ENCODE measurements around the gene COL4A1.

The COL4A1 gene

GRCh38 chr13:110261166-110262081 is 45.5 kb downstream of the COL4A1 start:
- no peak for TF ChIP-seq POLR2AphosphoS5 (IDR thresholded peaks at IDR 0.05; ENCODE audit: low read depth, low read length)

- TF ChIP-seq FOXP2 (optimal IDR thresholded peaks at IDR 0.05; ENCODE audit: borderline replicate concordance, extremely low read depth, extremely low read length, insufficient read depth) = no peak
- no peak for TF ChIP-seq TAF1 (IDR thresholded peaks at IDR 0.05; ENCODE audit: borderline replicate concordance, insufficient read depth, low read length)
- TF ChIP-seq, protein P1, sequence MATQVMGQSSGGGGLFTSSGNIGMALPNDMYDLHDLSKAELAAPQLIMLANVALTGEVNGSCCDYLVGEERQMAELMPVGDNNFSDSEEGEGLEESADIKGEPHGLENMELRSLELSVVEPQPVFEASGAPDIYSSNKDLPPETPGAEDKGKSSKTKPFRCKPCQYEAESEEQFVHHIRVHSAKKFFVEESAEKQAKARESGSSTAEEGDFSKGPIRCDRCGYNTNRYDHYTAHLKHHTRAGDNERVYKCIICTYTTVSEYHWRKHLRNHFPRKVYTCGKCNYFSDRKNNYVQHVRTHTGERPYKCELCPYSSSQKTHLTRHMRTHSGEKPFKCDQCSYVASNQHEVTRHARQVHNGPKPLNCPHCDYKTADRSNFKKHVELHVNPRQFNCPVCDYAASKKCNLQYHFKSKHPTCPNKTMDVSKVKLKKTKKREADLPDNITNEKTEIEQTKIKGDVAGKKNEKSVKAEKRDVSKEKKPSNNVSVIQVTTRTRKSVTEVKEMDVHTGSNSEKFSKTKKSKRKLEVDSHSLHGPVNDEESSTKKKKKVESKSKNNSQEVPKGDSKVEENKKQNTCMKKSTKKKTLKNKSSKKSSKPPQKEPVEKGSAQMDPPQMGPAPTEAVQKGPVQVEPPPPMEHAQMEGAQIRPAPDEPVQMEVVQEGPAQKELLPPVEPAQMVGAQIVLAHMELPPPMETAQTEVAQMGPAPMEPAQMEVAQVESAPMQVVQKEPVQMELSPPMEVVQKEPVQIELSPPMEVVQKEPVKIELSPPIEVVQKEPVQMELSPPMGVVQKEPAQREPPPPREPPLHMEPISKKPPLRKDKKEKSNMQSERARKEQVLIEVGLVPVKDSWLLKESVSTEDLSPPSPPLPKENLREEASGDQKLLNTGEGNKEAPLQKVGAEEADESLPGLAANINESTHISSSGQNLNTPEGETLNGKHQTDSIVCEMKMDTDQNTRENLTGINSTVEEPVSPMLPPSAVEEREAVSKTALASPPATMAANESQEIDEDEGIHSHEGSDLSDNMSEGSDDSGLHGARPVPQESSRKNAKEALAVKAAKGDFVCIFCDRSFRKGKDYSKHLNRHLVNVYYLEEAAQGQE (IDR thresholded peaks at IDR 0.05; ENCODE audit: insufficient read depth in 1 of 2, low read depth in 2 of 2, low read length in 2 of 2) = no peak
- TF ChIP-seq SIN3A (IDR thresholded peaks at IDR 0.05; ENCODE audit: borderline replicate concordance, insufficient read depth, low read length) = no peak
- no peak for TF ChIP-seq POLR2AphosphoS5 (IDR thresholded peaks at IDR 0.05; ENCODE audit: low read depth, low read length)
Measured at GRCh38 chr13:110259651-110260050, 47.3 kb downstream of the COL4A1 start.

DNA sequence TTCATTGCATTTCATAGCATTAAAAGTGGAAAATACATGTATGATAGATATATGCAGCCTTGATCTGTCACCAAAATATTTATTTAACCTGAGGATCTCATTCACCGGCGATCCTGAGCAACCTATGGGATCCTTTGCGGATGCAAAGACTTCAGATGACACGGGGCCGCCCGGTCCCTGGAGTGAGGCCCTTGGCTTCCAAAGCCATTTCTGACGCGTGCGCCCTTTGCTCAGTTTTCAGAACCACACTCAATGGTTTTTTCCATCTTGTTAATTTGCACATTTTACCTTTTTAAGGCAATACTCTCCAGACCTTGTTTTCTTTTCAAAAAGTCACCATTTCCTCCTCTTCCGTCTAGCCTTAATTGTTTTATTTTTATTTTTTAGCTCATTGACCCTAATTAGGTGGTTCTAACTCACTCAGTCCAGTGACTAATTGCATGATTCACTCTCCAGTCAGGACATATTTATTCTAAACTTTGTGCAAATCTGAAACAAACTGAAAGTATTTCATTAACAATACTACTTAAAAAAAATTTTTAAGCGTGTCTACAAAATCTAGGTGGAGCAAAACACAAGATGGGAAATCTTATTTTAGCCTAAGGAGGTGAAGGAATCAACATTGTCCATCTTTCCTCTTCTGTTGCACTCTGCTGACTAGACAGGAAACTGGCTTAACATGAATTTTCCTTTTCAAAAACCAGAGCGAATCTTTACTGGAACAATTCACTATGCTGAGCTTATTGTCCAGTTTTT is 47.9 kb downstream of the COL4A1 start:
- TF ChIP-seq SIN3A (IDR thresholded peaks at IDR 0.05; ENCODE audit: borderline replicate concordance, insufficient read depth, low read length) (no peak), POLR2AphosphoS5 (IDR thresholded peaks at IDR 0.05; ENCODE audit: low read depth, low read length) (no peak), TAF1 (IDR thresholded peaks at IDR 0.05; ENCODE audit: borderline replicate concordance, insufficient read depth, low read length) (no peak)
- TF ChIP-seq, protein P1 (IDR thresholded peaks at IDR 0.05; ENCODE audit: insufficient read depth in 1 of 2, low read depth in 2 of 2, low read length in 2 of 2) = no peak

DNA sequence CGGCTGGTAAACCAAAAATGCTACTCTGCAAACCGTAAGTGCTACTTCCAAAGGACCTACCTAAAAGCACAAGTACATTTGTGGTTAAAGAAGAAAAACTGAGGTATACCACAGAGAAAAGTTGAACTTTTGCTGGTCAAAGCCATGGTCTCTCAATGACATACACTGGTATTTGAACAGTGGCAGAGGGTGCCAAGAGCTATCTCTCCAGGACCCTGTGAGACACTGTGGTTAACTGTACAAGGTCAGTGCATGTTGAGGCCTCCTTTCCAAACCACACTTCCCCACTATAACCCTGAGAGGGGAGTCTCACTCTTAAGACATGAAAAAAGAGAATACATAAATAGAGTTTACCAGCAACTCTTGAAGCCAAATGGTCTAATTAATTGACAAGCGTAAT is 49.5 kb downstream of the COL4A1 start:
- no peak for TF ChIP-seq POLR2AphosphoS5 (IDR thresholded peaks at IDR 0.05; ENCODE audit: low read depth, low read length)
- TF ChIP-seq, protein P1 (IDR thresholded peaks at IDR 0.05; ENCODE audit: insufficient read depth in 1 of 2, low read depth in 2 of 2, low read length in 2 of 2) = no peak

DNA sequence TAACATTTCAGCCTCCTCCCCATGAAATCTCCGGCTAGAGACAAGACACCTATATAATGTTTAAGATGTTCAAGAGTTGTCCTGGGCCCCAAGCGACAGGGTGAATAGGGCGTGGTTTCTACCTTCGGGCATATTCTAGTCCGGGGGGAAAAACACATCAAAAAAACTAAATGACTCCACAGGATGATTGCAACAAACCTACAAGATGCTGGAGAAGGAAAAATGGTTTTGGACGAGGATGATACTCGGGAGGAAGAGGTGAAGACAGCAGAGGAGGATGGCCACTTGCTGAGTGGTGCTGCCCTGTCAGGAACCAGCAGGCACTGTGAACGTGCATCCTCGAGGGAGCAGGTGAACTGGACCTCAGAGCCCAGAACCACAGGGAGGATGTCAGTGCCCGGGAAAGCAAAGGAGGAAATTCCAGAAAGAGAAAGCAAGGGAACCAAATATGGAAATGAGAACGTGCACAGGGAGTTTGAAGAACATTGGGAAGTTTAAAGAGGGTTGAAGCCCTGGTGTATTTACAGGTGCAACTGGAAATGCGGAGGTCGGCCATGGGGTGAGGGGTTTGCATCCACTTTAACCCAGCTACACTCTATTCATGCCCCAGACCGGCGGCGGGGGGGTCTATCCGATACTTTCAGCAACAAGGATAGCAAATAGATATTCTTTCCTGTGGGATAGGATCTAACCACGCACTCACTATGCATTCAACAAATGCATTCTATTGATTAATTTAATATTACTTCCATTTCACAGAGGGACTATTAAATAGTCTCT is 50.6 kb downstream of the COL4A1 start:
- TF ChIP-seq TAF1 (IDR thresholded peaks at IDR 0.05; ENCODE audit: borderline replicate concordance, insufficient read depth, low read length) = no peak
- no peak for TF ChIP-seq FOXP2 (optimal IDR thresholded peaks at IDR 0.05; ENCODE audit: borderline replicate concordance, extremely low read depth, extremely low read length, insufficient read depth)
- no peak for TF ChIP-seq SIN3A (IDR thresholded peaks at IDR 0.05; ENCODE audit: borderline replicate concordance, insufficient read depth, low read length)
- TF ChIP-seq, protein P1 (IDR thresholded peaks at IDR 0.05; ENCODE audit: insufficient read depth in 1 of 2, low read depth in 2 of 2, low read length in 2 of 2) = no peak
- TF ChIP-seq POLR2AphosphoS5 (IDR thresholded peaks at IDR 0.05; ENCODE audit: low read depth, low read length) = no peak
